Breast epithelium (tissue), 4 donors: ENCODE data around the gene SERINC2. TPM values are rescaled to one million over a fixed set of nuclear protein-coding genes. Genes with fewer than 3 reads are reported as not detected.

ENCODE experiments used
- DNase-seq, 2 donors: peaks; one replicate each; pipeline ENCODE4 v3.0.0-alpha.2; 2019; ENCODE audit warnings: low spot score in 2 of 2
- H3K27ac ChIP-seq, 2 donors: fragments of 200-600 bp; sonication (generic) in 1 of 2; one replicate each; pipeline ENCODE4 v1.5.1; 2016 to 2019; ENCODE audit warnings: mild to moderate bottlenecking in 1 of 2
- H3K27me3 ChIP-seq, 2 donors: fragments of 200-600 bp; sonication (generic) in 1 of 2; one replicate each; pipeline versions ENCODE4 v1.5.1 to v1.6.0; 2017 to 2019; ENCODE audit warnings: control low read depth in 1 of 2, mild to moderate bottlenecking in 1 of 2
- H3K36me3 ChIP-seq: fragments of 200-600 bp; one replicate; pipeline ENCODE4 v1.5.1; 2019
- H3K4me1 ChIP-seq, 2 donors: fragments of 200-600 bp; sonication (generic); one replicate each; pipeline ENCODE4 v1.5.1; 2016 to 2019; ENCODE audit warnings: control low read depth in 1 of 2
- H3K4me3 ChIP-seq, 3 donors: fragments of 200-600 bp; sonication (generic); 1 replicate in 2 of 3; 2 replicates in 1 of 3; pipeline ENCODE4 v1.5.1; 2016 to 2019; ENCODE audit warnings: mild to moderate bottlenecking in 3 of 3, moderate library complexity in 2 of 3
- H3K9me3 ChIP-seq, 2 donors: fragments of 200-600 bp; sonication (generic) in 1 of 2; one replicate each; pipeline ENCODE4 v1.5.1; 2016 to 2019; ENCODE audit warnings: control low read depth in 1 of 2
- CTCF ChIP-seq, 3 donors: fragments of 450-650 bp; IDR thresholded peaks; one replicate each; pipeline ENCODE4 v1.5.1; 2016 to 2017; ENCODE audit warnings: antibody characterized with exemption in 3 of 3, mild to moderate bottlenecking in 3 of 3, moderate library complexity in 3 of 3
- POLR2A ChIP-seq: fragments of 450-650 bp; IDR thresholded peaks from one replicate; pipeline ENCODE4 v1.6.1; 2016; ENCODE audit warnings: antibody characterized with exemption, mild to moderate bottlenecking, moderate library complexity
- POLR2AphosphoS5 ChIP-seq, 3 donors: sonication (generic); formaldehyde crosslinking; IDR thresholded peaks; one replicate each; pipeline ENCODE4 v1.6.1; 2017; ENCODE audit warnings: antibody characterized with exemption in 3 of 3
- intact Hi-C: fragments of 100-400 bp; cut with DNase I; formaldehyde crosslinking; loops from one replicate; pipeline ENCODE4 v1.15.1; 2023; ENCODE audit warnings: low total_unique reads
- total RNA-seq, 3 donors: library from RNA; depleted of rRNA; stranded (reverse); fragments of >200 nt; gene quantifications; one replicate each; pipeline ENCODE4 v1.1.0, GENCODE V29; 2016

SERINC2 gene
- total RNA-seq, 3 donors from 2014 or later, result 10.4 to 50.6 (median 30.5) TPM

GRCh38 chr1:31396633-31397351 lies 16.2 kb upstream of the SERINC2 start:
- H3K9me3 ChIP-seq, result no peaks in the 10 kb centered on the region
- no peak for TF ChIP-seq POLR2AphosphoS5 (IDR thresholded peaks at IDR 0.05)
- TF ChIP-seq CTCF (IDR thresholded peaks at IDR 0.05), result no peak
- no peak for TF ChIP-seq POLR2A
- H3K36me3 ChIP-seq, result no peaks in the 10 kb centered on the region
- intact Hi-C loops, result no loop called here
- no peak overlapping the region for H3K27ac ChIP-seq
- no peaks in the 10 kb centered on the region for H3K27me3 ChIP-seq
- peaks cover 0 to 7% of the 10 kb centered on the region in 2 donors for H3K4me1 ChIP-seq
- no peak overlapping the region for H3K4me3 ChIP-seq
- no peak for DNase-seq

DNA sequence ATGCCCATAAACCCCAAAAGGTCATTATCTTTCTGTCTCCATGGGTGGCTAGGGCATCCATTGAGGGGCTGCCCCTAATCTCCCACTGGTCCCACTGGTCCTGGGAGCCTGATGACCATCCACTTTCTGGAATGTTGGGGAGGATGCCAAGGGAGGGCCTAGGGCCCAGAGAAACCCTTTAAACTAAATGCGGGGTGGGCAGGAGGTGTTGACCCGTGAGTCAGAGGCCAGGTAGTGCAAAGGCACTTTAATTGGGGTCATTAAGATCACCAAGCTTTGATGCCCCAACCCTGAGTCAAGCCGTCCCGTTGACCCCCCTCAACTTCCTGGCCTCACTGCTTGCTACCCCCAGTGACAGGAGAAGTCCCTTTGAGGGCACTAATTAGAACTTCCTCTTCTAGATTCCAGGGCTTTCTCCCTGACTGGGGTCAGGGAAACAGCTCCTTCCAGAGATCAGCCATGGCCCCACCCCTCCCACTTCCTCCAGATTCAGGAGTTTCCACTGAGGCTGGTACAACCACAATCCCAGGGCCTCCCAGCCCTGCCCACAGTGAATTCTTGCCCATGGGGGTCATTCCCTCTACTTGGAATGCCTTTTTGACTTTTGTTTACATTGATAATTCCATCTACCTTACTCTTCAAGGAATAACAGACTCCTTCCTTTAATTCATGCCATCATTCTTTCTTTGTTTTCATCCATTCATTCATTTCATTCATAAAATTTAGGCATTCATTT lies 15.5 kb upstream of the SERINC2 start:
- peaks cover 0 to 7% of the 10 kb centered on the region in 2 donors for H3K4me1 ChIP-seq
- no peak for TF ChIP-seq POLR2AphosphoS5 (IDR thresholded peaks at IDR 0.05)
- TF ChIP-seq CTCF (IDR thresholded peaks at IDR 0.05), result no peak
- TF ChIP-seq POLR2A, result no peak
- H3K27ac ChIP-seq, result no peak overlapping the region
- no peak for DNase-seq
- H3K4me3 ChIP-seq, result no peak overlapping the region
- H3K36me3 ChIP-seq, result no peaks in the 10 kb centered on the region
- no peaks in the 10 kb centered on the region for H3K27me3 ChIP-seq
- no peaks in the 10 kb centered on the region for H3K9me3 ChIP-seq
- intact Hi-C loops, result no loop called here

GRCh38 chr1:31398246-31398645 lies 14.8 kb upstream of the SERINC2 start:
- Histone ChIP-seq H3K27ac (no peak overlapping the region), H3K4me3 (no peak overlapping the region), H3K9me3 (no peaks in the 10 kb centered on the region), H3K4me1 (peaks cover 0 to 7% of the 10 kb centered on the region in 2 donors), H3K27me3 (no peaks in the 10 kb centered on the region), H3K36me3 (no peaks in the 10 kb centered on the region)
- TF ChIP-seq POLR2AphosphoS5 (IDR thresholded peaks at IDR 0.05) (no peak), POLR2A (no peak), CTCF (IDR thresholded peaks at IDR 0.05) (no peak)
- DNase-seq, result no peak
- intact Hi-C loops, result no loop called here

DNA sequence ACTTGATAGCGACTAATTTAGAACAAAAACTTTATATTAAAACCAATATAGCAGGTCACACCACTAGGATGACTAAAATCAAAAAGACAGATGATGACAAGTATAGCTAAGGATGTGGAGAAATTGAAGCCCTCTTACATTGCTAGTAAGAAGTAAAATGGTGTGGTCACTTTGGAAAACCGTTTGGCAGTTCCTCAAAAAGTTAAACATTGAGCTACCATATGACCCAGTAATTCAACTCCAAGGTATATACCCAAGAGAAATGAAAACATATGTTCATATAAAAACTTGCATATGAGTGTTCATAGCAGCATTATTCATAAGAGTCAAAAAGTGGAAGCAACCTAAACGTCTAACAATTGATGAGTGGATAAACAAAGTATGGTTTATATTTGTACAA lies 13.0 kb upstream of the SERINC2 start:
- Histone ChIP-seq H3K4me3 (no peak overlapping the region), H3K27ac (no peak overlapping the region), H3K36me3 (no peaks in the 10 kb centered on the region), H3K4me1 (peaks cover 0 to under 1% of the 10 kb centered on the region in 2 donors), H3K9me3 (no peaks in the 10 kb centered on the region), H3K27me3 (no peaks in the 10 kb centered on the region)
- intact Hi-C loops, result no loop called here
- DNase-seq, result no peak
- TF ChIP-seq POLR2A (no peak), POLR2AphosphoS5 (IDR thresholded peaks at IDR 0.05) (no peak), CTCF (IDR thresholded peaks at IDR 0.05) (no peak)

DNA sequence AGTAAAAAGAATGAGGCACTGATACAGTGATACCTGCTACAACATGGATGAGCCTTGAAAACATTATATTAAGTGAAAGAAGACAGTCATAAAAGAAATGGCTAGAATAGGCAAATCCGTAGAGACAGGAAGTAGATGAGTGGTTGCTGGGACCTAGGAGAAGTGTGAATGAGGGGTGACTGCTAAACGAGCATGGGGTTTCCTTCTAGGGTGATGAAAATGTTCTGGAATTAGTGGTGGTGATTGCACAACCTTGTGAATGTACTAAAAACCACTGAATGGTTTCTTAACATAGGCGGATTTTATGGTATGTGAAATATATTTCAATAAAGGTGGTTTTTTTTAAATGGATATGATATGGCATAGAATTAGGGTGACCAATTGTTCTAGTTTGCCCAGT lies 12.6 kb upstream of the SERINC2 start:
- no peaks in the 10 kb centered on the region for H3K36me3 ChIP-seq
- no peak for TF ChIP-seq POLR2AphosphoS5 (IDR thresholded peaks at IDR 0.05)
- no peak for TF ChIP-seq CTCF (IDR thresholded peaks at IDR 0.05)
- no peak for TF ChIP-seq POLR2A
- DNase-seq, result no peak
- no peaks in the 10 kb centered on the region for H3K9me3 ChIP-seq
- H3K4me1 ChIP-seq, result no peaks in the 10 kb centered on the region
- no peaks in the 10 kb centered on the region for H3K27me3 ChIP-seq
- intact Hi-C loops, result no loop called here
- no peak overlapping the region for H3K27ac ChIP-seq
- no peak overlapping the region for H3K4me3 ChIP-seq
